KMS-11 (cell line): ENCODE data around the gene SIGLEC12.
"Not testable (repeated sequence)": the region's sequence is repeated elsewhere in the genome, so short reads cannot be mapped to it uniquely, and the experiment has no call there.

Source experiments
- H2AFZ ChIP-seq: fragments of 200-600 bp; sonication (generic); 2 replicates; pipeline ENCODE4 v1.6.1; 2016; ENCODE audit warnings: antibody characterized with exemption, mixed run types, low read depth
- H3K27ac ChIP-seq: fragments of 200-600 bp; sonication (generic); 2 replicates; pipeline ENCODE4 v1.6.1; 2016; ENCODE audit warnings: mild to moderate bottlenecking, mixed run types
- H3K27me3 ChIP-seq: fragments of 200-600 bp; sonication (generic); 2 replicates; pipeline ENCODE4 v1.6.1; 2017; ENCODE audit warnings: mild to moderate bottlenecking, low read depth, mixed run types, moderate library complexity; ENCODE audit not compliant: insufficient read depth
- H3K36me3 ChIP-seq: fragments of 200-600 bp; sonication (generic); 2 replicates; pipeline ENCODE4 v1.6.1; 2017; ENCODE audit warnings: mild to moderate bottlenecking, mixed run types; ENCODE audit not compliant: insufficient read depth
- H3K4me1 ChIP-seq: fragments of 200-600 bp; sonication (generic); 2 replicates; pipeline ENCODE4 v1.6.1; 2016; ENCODE audit warnings: mild to moderate bottlenecking, low read depth, mixed run types; ENCODE audit not compliant: poor library complexity, severe bottlenecking
- H3K4me2 ChIP-seq: fragments of 200-600 bp; sonication (generic); 2 replicates; pipeline ENCODE4 v1.7.0; 2016; ENCODE audit warnings: mild to moderate bottlenecking, mixed run types
- H3K4me3 ChIP-seq: fragments of 200-600 bp; sonication (generic); IDR thresholded peaks from 2 replicates; pipeline ENCODE4 v1.6.1; 2017; ENCODE audit warnings: low read depth, low read length, mixed read lengths; ENCODE audit not compliant: insufficient read depth
- H3K79me2 ChIP-seq: fragments of 200-600 bp; sonication (generic); 2 replicates; pipeline ENCODE4 v1.6.1; 2016; ENCODE audit warnings: low read depth, mixed run types; ENCODE audit not compliant: insufficient read depth
- H3K9ac ChIP-seq: fragments of 200-600 bp; sonication (generic); 2 replicates; pipeline ENCODE4 v1.6.1; 2016; ENCODE audit warnings: mild to moderate bottlenecking, mixed run types
- H4K20me1 ChIP-seq: fragments of 200-600 bp; sonication (generic); 2 replicates; pipeline ENCODE4 v1.6.1; 2016; ENCODE audit warnings: mild to moderate bottlenecking, mixed run types; ENCODE audit not compliant: insufficient read depth
- TF ChIP-seq, protein P1 (sequence below): fragments of 200-600 bp; sonication (generic); conservative IDR thresholded peaks from 2 replicates; pipeline ENCODE4 v1.6.1; 2017; ENCODE audit warnings: low read depth, mild to moderate bottlenecking, antibody characterized with exemption, low read length, moderate library complexity, mixed read lengths

Gene SIGLEC12

DNA sequence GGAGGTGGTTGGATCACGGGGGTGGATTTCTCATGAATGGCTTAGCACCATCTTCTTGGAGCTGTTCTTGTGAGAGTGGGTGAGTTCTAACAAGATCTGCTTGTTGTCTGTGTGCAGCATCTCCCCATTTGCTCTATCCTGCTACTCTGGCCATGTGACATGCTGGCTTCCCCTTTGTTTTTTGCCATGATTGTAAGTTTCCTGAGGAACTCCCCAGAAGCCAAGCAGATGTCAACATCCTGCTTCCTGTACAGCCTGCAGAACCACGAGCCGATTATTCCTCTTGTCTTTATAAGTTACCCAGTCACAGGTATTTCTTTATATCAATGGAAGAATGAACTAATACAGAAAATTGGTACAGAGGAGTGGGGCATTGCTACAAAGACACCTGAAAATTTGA lies 2.3 kb upstream of the SIGLEC12 start:
- TF ChIP-seq, protein P1, sequence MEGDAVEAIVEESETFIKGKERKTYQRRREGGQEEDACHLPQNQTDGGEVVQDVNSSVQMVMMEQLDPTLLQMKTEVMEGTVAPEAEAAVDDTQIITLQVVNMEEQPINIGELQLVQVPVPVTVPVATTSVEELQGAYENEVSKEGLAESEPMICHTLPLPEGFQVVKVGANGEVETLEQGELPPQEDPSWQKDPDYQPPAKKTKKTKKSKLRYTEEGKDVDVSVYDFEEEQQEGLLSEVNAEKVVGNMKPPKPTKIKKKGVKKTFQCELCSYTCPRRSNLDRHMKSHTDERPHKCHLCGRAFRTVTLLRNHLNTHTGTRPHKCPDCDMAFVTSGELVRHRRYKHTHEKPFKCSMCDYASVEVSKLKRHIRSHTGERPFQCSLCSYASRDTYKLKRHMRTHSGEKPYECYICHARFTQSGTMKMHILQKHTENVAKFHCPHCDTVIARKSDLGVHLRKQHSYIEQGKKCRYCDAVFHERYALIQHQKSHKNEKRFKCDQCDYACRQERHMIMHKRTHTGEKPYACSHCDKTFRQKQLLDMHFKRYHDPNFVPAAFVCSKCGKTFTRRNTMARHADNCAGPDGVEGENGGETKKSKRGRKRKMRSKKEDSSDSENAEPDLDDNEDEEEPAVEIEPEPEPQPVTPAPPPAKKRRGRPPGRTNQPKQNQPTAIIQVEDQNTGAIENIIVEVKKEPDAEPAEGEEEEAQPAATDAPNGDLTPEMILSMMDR: no peak
- Histone ChIP-seq H4K20me1 (no peaks in the 10 kb centered on the region), H2AFZ (no peak overlapping the region), H3K4me1 (no peaks in the 10 kb centered on the region), H3K27ac (no peak overlapping the region), H3K79me2 (no peaks in the 10 kb centered on the region), H3K4me2 (no peak overlapping the region), H3K4me3 (no peak overlapping the region), H3K27me3 (no peaks in the 10 kb centered on the region), H3K9ac (no peak overlapping the region), H3K36me3 (no peaks in the 10 kb centered on the region)

DNA sequence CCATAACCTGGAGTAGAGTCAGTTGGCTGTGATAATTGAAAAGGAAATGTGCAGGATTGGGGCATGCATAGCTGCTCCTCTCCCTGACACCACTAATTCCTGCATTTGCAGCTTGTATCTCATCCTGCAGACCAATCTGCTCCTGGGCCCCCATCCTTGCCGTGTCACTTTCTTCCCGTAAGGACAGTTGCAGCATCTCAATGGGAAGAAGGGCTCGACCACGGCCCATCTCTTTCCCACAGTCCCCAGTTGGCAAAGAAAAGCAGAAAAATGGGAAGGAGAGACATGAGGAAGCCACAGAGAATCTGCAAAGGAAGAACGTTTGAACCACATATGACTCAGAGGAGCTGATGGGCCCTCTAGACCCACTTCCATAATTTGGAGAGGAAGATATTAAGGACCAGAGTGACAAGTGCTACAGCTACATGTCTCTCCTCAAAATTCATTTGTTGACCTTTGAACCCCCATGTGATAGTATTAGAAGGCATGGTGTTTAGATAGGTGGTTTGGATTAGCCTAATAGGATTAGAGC lies 1.8 kb upstream of the SIGLEC12 start:
- no peaks in the 10 kb centered on the region for H3K4me1 ChIP-seq

DNA sequence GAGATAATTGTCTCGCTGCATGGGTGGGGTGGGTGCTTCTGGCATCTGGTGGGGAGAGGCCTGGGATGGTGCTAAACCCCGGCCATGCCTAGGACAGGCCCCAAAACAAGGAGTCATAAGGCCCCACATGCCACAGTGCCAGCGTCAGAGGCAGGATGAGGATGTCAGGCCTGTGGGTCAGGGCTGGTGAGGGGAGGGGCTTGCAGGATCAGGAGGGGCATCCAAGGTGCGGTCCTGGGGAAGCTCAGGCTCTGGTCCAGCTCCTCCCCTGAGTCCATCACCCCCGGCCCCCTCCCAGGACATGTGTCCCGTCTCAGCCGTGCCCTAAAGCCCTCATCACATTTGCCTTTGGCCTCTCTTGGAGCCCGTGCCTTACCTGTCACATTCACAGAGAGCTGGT lies 669 bp downstream of the SIGLEC12 start:
- not testable (repeated sequence) for H3K27ac ChIP-seq, H2AFZ ChIP-seq, H3K79me2 ChIP-seq, H3K4me2 ChIP-seq, H3K27me3 ChIP-seq, H3K4me1 ChIP-seq, H4K20me1 ChIP-seq, H3K4me3 ChIP-seq, H3K9ac ChIP-seq, H3K36me3 ChIP-seq

More for the DNA sequence above, 1.8 kb upstream of the SIGLEC12 start:
- TF ChIP-seq, protein P1: no peak
- Histone ChIP-seq H3K4me2 (no peak overlapping the region), H3K36me3 (no peaks in the 10 kb centered on the region), H2AFZ (no peak overlapping the region), H4K20me1 (no peaks in the 10 kb centered on the region), H3K27ac (no peak overlapping the region), H3K4me3 (no peak overlapping the region), H3K27me3 (no peaks in the 10 kb centered on the region), H3K79me2 (no peaks in the 10 kb centered on the region), H3K9ac (no peak overlapping the region)

DNA sequence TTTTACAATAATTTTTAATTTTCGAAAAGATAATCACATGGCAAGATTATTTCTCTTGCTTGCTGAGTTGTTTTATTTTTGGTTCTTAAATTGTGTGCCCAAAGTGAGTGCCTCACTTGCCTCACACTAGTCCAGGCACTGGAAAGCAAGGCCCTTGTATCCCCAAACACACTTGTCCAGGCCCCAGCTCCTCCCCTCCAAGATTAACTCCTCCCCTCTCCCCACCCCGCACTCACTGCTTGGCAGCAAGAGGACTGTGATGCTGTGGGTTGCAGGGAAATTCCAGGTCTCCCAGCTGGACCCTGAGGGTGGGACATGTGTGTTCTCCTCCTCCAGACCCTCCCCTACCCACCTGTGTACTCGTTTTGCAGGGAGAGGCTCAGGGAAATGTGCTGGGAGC lies 3.9 kb downstream of the SIGLEC12 start:
- Histone ChIP-seq H3K27me3 (no peaks in the 10 kb centered on the region), H3K36me3 (no peaks in the 10 kb centered on the region), H2AFZ (no peak overlapping the region), H3K4me2 (no peak overlapping the region), H3K4me1 (no peaks in the 10 kb centered on the region), H3K79me2 (no peaks in the 10 kb centered on the region), H3K4me3 (no peak overlapping the region), H3K9ac (no peak overlapping the region), H3K27ac (no peak overlapping the region), H4K20me1 (no peaks in the 10 kb centered on the region)
- TF ChIP-seq, protein P1: no peak

DNA sequence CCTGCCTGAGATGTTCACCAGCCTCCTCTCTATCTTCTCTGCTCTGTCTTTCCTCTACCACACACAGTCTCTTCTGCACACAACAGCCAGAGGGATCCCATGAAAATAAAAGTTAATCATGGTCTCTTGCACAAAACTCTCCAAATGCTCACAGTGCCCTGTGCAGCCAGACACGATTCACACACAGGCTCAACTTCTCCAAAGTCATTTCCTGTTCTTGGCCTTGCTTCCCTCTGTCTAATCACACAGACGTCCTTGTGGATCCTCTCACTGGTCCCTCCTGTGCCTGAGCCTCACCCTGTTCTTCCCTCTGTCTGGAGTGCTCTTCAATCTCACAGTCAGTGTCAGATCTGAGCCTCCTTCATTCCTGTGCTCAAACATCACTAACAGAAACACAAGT lies 7.8 kb downstream of the SIGLEC12 start:
- H3K79me2 ChIP-seq: no peaks in the 10 kb centered on the region
- H3K4me2 ChIP-seq: no peak overlapping the region
- H4K20me1 ChIP-seq: no peaks in the 10 kb centered on the region
- H3K4me1 ChIP-seq: no peaks in the 10 kb centered on the region
- H3K4me3 ChIP-seq: no peak overlapping the region
- TF ChIP-seq, protein P1: no peak
- no peaks in the 10 kb centered on the region for H3K36me3 ChIP-seq
- no peak overlapping the region for H3K9ac ChIP-seq
- H3K27me3 ChIP-seq: no peaks in the 10 kb centered on the region
- H2AFZ ChIP-seq: no peak overlapping the region
- H3K27ac ChIP-seq: no peak overlapping the region
